GM21786 (cell line): ENCODE data around the gene LIN7C.
"Not testable (repeated sequence)": the region's sequence is repeated elsewhere in the genome, so short reads cannot be mapped to it uniquely, and the experiment has no call there.

Source experiments
- ATAC-seq: cut with Tn5 transposase; IDR thresholded peaks from one replicate; pipeline ENCODE4 v1.9.1; 2021; ENCODE audit not compliant: unreplicated experiment

The LIN7C gene, protein sequence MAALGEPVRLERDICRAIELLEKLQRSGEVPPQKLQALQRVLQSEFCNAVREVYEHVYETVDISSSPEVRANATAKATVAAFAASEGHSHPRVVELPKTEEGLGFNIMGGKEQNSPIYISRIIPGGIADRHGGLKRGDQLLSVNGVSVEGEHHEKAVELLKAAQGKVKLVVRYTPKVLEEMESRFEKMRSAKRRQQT

DNA sequence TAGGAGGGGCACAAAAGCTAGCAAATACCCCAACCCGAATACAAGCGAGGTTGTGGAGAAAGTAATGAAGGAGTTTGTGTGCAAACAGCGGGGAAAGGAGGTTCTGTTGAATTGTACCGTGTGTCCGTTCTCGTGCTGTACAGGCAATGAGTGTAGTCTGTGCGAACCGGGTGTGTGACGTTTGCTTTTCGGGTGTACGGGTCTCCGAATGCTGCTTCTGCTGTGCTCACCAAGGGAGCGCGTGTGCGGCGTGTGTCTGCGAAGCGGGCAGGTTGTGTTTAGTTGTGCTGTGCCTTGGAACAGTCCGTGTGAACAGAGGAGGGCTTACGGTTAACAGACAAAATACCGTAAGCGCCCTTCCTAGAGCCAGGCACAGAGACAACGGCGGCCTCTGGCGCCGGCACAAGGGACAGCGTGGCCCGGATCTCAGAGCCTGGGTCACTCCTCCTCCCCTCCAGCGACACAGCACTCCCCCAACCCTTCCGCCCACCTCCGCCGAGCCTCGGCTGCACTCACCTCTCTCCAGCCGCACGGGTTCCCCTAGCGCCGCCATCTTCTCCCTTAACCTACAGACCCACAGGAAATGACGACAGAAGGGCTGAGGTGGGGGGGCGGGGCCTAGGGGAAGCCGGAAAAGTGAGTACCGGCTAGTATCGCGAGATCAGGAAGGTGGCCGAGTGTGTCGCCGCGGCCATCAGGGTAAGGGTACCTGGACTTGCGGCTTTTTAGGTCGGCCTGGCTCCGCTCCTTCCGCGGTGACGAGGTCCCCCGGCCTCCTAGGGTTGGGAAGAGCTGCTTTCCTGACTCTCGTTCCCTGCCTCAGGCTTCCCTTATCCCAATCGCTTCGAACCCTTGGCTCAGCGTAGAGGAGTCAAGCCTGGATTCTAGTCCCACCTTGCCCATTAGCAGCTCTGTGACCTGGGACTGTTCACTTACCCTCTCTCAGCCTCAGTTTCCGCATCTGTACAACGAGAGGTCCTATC lies at the start of gene LIN7C:
Gene LIN7C (minus strand): TSS at position 570 of the 983 bp plus-strand sequence. CDS start 17 bp downstream, at position 553.
- peak; percentile 92 for ATAC-seq

DNA sequence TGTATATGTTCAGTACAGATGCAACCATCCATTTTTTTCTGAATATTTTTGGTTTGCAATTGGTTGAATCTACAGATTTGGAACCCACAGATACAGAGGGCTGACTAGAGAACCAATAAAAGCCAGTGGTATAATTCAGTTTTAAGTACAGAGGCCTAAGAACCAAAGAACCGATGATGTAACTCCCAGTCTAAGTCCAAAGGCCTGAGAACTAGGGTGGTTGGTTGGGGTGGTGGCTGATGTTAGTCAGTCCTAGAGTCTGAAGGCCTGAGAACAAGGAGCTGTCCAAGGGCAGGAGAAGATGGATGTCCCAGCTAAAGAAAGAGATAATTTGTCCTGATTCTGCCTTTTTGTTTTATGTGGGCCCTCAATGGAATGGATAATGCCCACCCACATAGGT lies 48.7 kb upstream of the LIN7C start:
- no peak for ATAC-seq

DNA sequence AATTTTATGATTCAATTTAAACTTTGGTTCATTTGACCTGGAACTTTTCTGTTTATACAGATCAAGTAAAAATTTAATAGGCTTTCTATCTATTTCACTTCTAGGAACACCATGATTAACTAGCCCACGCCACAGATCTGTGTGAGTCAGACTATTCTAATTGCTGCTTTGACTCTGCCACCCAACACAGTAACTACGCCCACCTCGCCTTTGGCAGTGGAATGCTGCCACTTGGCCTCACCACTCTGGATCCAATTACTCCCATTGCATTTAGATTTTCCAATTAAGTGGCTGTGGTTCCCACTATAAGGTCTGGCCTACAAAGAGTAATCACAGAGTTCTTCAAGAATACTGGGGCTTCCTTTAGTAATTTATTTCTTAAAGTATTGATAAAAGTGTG lies 46.6 kb upstream of the LIN7C start:
- ATAC-seq: no peak

DNA sequence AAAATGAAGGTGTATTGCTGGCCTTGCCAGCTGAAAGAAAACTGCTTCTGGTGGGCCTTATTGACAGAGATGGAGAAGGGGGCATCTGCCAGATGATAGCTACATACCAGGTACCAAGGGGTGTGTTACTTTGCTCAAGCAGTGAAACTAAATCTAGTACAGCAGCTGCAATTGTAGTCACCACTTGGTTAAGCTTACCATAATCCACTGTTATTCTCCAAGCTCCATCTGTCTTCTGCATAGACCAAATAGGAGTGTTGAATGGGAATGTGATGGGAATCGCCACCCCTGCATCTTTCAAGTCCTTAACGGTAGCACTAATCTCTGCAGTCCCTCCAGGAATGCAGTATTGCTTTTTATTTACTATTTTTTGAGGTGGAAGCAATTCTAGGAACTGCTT lies 45.8 kb upstream of the LIN7C start:
- no peak for ATAC-seq

DNA sequence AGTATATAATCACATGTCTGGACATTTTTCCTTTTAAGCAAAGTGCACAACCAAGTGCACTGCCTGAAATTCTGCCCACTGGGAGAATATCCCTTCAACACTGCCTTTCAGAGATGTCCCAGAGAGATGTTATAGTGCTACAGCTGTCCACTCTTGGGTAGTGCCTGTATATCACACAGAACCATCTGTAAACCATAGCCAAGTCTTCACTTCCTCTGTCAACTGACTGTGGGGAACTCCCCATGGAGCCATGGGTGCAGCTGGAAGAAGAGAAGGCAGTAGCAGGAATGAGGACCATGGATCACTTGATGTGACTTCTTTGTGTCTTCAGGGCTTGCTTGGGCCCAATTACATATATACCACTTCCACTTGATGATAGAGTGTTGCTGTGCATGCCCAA lies 44.6 kb upstream of the LIN7C start:
- ATAC-seq: peak; percentile 55

DNA sequence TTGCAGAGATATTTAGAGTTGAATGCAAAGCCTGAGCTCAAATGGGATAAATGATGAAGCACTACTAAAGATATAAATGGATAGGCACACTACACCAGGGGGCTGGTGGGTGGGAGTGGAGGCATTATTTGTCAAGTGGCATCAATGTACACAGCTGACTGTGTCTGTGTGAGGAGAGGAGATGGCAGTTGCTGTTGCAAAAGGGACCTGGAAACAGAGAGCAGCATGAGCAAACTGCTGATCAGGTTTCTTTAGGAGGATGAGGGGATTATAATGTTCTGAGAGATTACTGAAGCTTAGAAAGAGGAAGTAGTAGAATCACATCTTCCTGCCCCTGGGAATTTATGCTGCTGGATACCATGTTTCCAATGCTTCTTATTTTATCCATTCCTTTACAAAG lies 39.4 kb upstream of the LIN7C start:
- ATAC-seq: no peak

DNA sequence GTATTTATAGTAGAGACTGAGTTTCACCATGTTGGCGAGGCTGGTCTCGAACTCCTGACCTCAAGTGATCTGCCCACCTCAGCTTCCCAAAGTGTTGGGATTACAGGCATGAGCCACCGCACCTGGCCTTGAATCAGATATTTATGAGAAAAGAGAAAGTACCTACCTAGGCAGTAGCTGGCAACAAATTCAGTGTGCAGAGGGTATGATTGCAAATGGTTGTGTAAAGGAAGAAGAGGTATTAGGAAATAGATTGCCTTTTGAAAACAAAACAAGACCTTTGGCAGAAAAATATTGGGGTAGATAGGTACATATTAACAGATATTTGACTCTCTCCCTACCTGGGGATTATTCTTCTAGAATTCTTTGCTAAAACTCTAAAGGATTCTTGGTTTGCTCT lies 38.5 kb upstream of the LIN7C start:
- ATAC-seq: no peak

DNA sequence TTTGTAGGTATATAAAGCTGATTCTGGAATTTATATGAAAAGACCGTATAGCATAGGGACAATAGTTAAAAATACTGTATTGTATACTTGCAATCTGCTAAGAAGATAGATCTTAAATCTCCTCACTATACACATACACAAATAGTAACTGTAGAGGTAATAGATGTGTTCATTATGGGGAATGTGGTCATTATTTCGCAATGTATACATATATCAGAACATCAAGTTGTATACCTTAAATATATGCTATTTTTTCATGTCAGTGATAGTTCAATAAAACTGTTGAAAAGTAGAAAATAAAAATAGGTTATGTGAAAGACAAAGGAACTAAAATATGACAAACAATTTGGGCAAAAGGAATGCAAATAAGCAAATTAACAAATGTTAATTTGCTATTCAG lies 35.2 kb upstream of the LIN7C start:
- ATAC-seq: no peak

DNA sequence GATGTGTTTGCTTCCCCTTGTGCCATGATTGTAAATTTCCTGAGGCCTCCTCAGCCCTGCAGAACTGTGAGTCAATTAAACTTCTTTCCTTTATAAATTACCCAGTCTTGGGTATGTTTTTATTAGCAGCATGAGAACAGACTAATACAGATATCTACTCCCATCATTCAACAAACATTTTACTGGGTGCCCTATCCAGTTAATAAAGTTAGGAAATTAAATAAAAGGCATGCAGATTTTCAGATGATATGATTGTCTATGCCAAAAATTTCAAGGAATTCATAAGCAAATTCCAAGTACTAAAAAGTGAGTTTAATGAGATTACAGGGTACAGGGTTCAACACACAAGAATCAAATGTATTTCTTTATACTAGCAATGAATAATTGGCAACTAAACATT lies 33.5 kb upstream of the LIN7C start:
- ATAC-seq: no peak

DNA sequence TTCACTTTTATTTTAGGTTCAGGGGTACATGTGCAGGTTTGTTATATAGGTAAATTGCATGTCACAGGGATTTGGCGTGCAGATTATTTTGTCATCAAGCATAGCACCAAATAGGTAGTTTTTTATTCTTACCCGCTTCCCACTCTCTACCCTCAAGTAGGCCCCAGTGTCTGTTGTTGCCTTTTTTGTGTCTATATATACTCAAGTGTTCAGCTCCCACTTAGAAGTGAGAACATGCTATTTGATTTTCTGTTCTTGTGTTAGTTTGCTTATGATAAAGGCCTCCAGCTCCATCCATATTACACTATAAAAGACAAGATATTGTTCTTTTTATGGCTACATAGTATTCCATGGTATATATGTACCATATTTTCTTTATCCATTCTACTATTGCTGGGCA lies 28.5 kb upstream of the LIN7C start:
- ATAC-seq: no peak

DNA sequence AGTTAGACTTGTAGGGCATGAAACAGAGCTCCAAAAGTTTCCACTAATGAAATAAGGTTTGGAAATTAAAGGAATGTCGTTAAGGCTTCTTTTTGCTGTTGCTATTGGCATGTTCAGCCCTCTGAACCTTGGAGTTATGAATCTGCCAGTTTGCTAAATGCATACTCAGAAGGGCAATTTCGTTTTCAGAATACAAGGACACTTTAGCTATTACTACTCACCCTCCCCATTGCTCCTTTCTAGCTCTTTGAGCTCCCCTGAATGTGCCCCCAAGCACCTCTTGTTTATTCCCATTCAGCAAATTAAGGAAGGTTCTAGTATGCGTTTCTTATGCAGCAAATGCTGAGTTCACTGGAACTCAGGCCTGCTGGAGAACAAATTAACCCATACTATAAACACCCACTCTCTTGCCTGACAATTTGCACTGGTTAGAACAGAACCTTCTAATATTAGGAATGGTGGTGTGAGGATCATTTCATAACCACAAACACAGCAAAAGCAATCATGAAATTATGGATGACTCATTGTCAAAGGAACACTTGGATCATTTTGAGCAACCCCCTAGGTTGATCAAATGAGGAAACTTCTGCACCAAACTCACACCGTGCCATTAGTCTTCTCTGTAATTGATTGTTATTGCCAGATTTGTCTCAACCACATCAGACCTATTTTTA lies 26.2 kb upstream of the LIN7C start:
- ATAC-seq: no peak

DNA sequence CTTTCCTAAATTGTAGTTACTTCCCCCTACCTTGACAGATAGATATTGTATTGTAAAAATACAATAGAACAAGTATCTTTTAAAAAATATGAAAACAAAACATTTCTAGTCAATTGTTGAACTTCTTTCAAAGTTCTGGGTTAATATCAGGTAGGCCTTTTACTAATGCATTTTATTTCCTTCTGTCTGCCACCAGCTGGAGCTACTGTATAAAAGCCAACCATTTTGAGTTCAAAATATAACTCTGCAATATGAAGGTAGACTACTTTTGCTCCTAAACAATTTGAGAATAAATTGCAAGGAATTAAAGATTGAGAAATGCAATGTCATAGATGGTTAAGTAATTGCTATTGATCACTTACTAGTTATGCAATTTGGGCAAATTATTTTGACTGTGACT lies 22.1 kb upstream of the LIN7C start:
- no peak for ATAC-seq

DNA sequence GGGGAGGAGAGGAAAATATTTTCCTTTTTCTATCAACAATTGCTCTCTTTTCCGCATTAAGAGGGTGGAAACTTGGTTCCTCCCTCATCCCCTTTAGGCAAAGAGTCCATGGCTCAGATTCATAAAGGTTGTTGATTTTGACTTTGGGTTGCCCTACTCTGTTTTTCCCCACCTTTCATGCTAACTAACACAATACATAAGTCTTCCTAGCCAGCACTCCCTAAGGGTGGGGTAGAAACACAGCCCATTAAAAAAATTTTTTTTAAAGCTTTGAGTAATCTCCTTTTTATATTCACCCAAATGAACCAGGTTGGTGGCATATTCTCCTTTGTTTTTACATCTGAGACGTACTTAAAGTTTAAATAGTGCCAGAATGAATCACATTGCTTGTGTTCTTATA lies 20.0 kb upstream of the LIN7C start:
- ATAC-seq: no peak

DNA sequence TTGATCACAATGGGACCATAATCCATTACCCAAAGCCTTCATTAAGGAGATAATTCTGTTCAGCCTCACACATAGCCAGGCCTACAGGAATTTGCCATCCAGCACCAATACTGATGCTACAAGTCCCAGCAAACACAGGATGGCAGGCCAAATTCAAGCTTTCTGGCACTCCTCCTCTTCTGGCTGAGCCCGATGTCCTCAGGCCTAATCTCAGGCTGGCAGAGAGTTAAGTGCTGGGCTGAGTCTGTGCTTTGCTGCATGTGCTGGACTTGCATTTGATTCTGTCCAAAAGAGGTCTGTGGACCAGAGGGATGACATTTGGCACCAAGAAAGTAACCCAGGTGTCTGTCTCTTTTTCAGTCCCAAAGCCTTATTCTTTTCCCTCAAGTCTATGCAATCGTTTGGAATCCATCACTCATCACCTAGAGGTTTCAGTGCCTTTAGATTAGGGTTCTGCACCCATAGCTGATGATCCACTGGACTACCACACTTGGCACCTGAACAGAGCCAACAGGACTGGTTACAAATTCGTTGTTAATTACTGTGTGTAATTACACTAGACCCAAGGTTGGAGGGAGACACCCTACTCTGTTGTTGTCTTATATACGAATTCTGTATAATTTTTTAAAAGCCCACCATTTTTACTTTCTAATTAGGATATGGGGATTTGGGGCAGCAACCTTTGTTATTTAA lies 19.4 kb upstream of the LIN7C start:
- no peak for ATAC-seq

DNA sequence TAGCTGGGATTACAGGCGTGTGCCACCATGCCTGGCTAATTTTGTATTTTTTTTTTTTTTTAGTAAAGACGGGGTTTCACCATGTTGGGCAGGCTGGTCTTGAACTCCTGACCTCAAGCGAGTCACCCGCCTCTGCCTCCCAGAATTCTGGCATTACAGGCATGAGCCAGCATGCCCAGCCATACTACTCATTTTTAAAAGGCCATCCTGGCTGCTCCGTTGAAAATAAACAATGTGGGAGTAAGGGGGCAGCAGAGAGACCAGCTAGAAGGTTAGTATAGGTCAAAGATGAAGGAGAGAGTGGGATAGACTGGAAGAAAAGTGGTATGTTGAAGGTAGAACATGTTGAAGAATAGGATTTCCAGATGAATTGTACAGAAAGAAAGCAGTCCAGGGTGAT lies 17.6 kb upstream of the LIN7C start:
- ATAC-seq: no peak

DNA sequence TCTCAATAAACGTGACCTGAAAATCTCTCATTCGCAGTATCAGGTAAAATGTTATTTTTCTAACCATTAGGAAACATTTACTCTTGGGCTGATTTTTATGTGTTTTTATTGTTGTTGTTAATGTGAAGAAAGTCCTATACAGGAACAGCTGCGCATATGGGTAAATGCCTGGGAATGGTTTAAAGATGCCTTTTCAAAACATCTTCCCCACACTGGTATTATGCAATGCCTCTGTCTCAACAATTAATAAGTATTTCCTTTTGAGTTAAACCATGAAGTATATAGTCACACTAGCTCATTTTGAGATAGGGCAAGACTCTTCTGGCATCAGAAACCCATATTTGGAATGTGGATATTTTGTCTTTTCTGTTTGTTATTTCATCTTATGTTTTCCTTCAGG lies 13.7 kb upstream of the LIN7C start:
- no peak for ATAC-seq

DNA sequence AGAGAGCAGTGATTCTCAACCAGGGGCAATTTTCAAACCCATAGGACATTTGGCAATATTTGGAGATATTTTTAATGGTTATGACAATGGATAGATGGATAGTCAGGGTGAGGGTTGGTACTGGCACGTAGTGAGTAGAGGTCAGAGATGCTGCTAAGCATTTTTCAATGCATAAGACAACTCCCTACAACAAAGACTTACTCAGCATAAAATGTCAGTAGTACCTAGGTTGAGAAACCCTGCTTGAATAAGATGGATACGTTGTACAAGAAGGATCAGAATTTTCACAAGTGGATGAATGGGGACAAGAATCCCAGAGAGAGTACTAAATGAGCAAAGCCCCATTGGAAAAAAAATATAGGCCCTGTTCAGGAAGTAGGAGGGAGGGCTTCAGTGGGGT lies 11.9 kb upstream of the LIN7C start:
- ATAC-seq: no peak

DNA sequence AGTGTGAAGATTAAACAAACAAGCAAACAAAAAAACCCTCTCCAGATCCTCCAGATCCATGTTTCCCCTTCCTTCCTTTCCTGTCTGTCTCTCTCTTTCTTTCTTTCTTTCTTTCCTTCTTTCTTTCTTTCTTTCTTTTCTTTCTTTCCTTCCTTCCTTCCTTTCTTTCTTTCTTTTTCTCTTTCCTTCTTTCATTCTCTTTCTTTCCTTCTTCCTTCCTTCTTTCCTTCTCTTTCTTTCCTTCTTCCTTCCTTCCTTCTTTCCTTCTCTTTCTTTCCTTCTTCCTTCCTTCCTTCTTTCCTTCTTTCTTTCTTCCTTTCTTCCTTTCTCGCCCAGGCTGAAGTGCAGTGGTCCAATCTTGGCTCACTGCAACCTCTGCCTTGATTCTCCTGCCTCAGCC lies 10.9 kb upstream of the LIN7C start:
- ATAC-seq: not testable (repeated sequence)

DNA sequence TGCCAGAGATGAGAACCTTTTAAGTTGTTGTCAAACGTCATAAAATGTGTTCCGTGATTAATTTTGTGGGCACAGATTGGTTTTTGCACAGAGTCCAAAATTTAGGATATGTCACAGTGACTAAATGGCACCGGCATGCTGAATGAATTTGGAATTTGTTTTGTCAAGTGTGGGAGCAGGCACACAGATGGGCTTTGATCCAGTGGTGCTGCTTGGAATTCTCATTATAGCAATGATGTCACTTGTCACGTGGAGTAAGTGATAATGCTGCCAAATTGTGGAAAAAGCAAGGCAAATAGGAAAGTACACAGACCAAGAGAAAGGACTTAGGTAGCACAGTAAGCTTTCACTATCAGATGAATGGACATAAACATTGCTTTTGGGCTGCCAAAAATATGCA lies 8.0 kb upstream of the LIN7C start:
- no peak for ATAC-seq

DNA sequence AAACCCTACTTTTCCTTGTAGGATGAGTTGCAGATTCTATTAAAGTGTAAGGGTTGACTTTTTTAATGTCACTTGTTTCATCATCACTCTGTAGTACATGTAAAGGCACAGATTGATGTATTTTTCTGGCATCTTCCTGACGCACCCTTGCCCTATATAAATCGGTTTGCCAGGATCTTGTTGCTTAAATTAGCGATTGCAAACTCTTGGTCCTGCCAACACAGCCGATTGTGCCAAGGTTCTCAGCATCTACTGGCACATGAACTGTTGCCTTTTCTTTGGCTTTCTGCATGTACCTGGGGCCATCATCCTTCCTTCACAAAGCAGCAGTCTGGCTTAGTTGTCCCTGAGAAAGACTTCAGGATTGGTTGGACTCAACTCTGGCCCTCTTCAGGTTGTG lies 7.5 kb upstream of the LIN7C start:
- ATAC-seq: no peak

DNA sequence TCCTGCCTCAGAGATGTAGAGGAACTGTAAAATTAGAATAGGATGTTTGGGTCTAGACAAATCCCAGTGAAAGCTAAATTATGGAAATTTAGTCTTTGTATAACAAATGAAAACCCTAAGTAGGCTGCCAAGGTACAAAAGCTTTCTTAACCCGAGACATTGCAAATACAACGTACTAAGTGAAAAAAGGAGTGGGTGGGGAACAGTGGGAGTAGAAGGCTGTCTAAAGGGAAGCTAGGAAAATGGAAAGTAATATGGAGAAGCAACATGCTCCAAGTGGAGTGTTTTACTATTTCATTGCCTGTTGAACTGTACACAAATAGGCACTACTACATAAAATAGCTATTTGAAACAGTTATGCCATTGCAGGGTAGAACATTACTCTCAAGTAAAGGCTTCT lies 6.8 kb upstream of the LIN7C start:
- no peak for ATAC-seq
